GM12864 (cell line): ENCODE measurements around the gene ANKRD29.

ENCODE experiments used
- DNase-seq: peaks from one replicate; pipeline ENCODE4 v3.0.0-alpha.2; 2011; ENCODE audit warnings: low read depth
- H3K4me3 ChIP-seq: 2 replicates; pipeline ENCODE4 v1.5.1; 2011; ENCODE audit warnings: mild to moderate bottlenecking, low read depth, low read length, control low read depth
- CTCF ChIP-seq: IDR thresholded peaks from 2 replicates; pipeline ENCODE4 v1.5.1; 2011; ENCODE audit warnings: low read depth, mild to moderate bottlenecking, moderate library complexity, low read length, control low read depth, inconsistent platforms; ENCODE audit errors: missing control alignments

Gene ANKRD29

GRCh38 chr18:23627970-23628369 is 34.7 kb downstream of the ANKRD29 start:
- H3K4me3 ChIP-seq: no peak overlapping the region
- DNase-seq: no peak
- TF ChIP-seq CTCF: no peak

GRCh38 chr18:23627321-23627720 is 35.4 kb downstream of the ANKRD29 start:
- no peak for TF ChIP-seq CTCF
- no peak for DNase-seq
- no peak overlapping the region for H3K4me3 ChIP-seq

- DNase-seq: no peak
These were observed 36.0 kb downstream of the ANKRD29 start for GRCh38 chr18:23626451-23627279.

GRCh38 chr18:23623040-23623439 is 39.7 kb downstream of the ANKRD29 start:
- TF ChIP-seq CTCF: no peak
- H3K4me3 ChIP-seq: no peak overlapping the region
- no peak for DNase-seq

More at GRCh38 chr18:23626451-23627279, 36.0 kb downstream of the ANKRD29 start:
- no peak overlapping the region for H3K4me3 ChIP-seq
- TF ChIP-seq CTCF: no peak

- TF ChIP-seq CTCF: no peak
- no peak for DNase-seq
- peak overlapping the region; percentile 24 for H3K4me3 ChIP-seq
These were observed 43.3 kb downstream of the ANKRD29 start for GRCh38 chr18:23619388-23619881.

- no peak for DNase-seq
- no peak for TF ChIP-seq CTCF
- H3K4me3 ChIP-seq: peak overlapping the region; percentile 24
These were observed 43.8 kb downstream of the ANKRD29 start for GRCh38 chr18:23618862-23619387.
